Measurements from ENCODE around the gene TANC1. TPM values are rescaled to one million over a fixed set of nuclear protein-coding genes. Genes with fewer than 3 reads are reported as not detected.

Gene TANC1
- total RNA-seq, 1 donor from 2014 or later: 30.3 TPM

- DNase-seq (ENCODE audit: low spot score): no peak
Measured at GRCh38 chr2:159054985-159055384, 86.5 kb downstream of the TANC1 start.

GRCh38 chr2:159060518-159060917 lies 92.1 kb downstream of the TANC1 start:
- DNase-seq (ENCODE audit: low spot score): no peak

- DNase-seq (ENCODE audit: low spot score): no peak
Measured at GRCh38 chr2:159063677-159064076, 95.2 kb downstream of the TANC1 start.

GRCh38 chr2:159064446-159065301 lies 96.2 kb downstream of the TANC1 start:
- no peak for DNase-seq (ENCODE audit: low spot score)

GRCh38 chr2:159065313-159065712 lies 96.9 kb downstream of the TANC1 start:
- no peak for DNase-seq (ENCODE audit: low spot score)

- DNase-seq (ENCODE audit: low spot score): no peak
Measured at GRCh38 chr2:159065891-159066290, 97.5 kb downstream of the TANC1 start.

GRCh38 chr2:159066541-159067156 lies 98.2 kb downstream of the TANC1 start:
- no peak for DNase-seq (ENCODE audit: low spot score)

GRCh38 chr2:159067971-159068370 lies 99.5 kb downstream of the TANC1 start:
- no peak for DNase-seq (ENCODE audit: low spot score)

GRCh38 chr2:159069229-159069628 lies 100.8 kb downstream of the TANC1 start:
- no peak for DNase-seq (ENCODE audit: low spot score)

- DNase-seq (ENCODE audit: low spot score): no peak
Measured at GRCh38 chr2:159070235-159070634, 101.8 kb downstream of the TANC1 start.

GRCh38 chr2:159071190-159071915 lies 102.9 kb downstream of the TANC1 start:
- no peak for DNase-seq (ENCODE audit: low spot score)

GRCh38 chr2:159072795-159073194 lies 104.4 kb downstream of the TANC1 start:
- DNase-seq (ENCODE audit: low spot score): peak; percentile 91

GRCh38 chr2:159073256-159073655 lies 104.8 kb downstream of the TANC1 start:
- DNase-seq (ENCODE audit: low spot score): no peak

GRCh38 chr2:159074605-159075004 lies 106.2 kb downstream of the TANC1 start:
- no peak for DNase-seq (ENCODE audit: low spot score)

GRCh38 chr2:159075727-159076126 lies 107.3 kb downstream of the TANC1 start:
- DNase-seq (ENCODE audit: low spot score): no peak

- DNase-seq (ENCODE audit: low spot score): peak; percentile 76
Measured at GRCh38 chr2:159076241-159076640, 107.8 kb downstream of the TANC1 start.

- DNase-seq (ENCODE audit: low spot score): no peak
Measured at GRCh38 chr2:159077869-159078268, 109.4 kb downstream of the TANC1 start.

GRCh38 chr2:159078443-159078842 lies 110.0 kb downstream of the TANC1 start:
- DNase-seq (ENCODE audit: low spot score): peak; percentile 77

- no peak for DNase-seq (ENCODE audit: low spot score)
Measured at GRCh38 chr2:159080641-159081040, 112.2 kb downstream of the TANC1 start.

- no peak for DNase-seq (ENCODE audit: low spot score)
Measured at GRCh38 chr2:159082119-159082518, 113.7 kb downstream of the TANC1 start.

GRCh38 chr2:159084384-159085370 lies 116.2 kb downstream of the TANC1 start:
- DNase-seq (ENCODE audit: low spot score): no peak

All from umbilical cord (tissue), 2 donors.